Peyer's patch (tissue), 4 donors: ENCODE data around the gene BDKRB2. TPM values are rescaled to one million over a fixed set of nuclear protein-coding genes. Genes with fewer than 3 reads are reported as not detected.
A peak's percentile ranks its signal among the peaks of the same experiment; 100 is the strongest.

Experiments
- DNase-seq, 3 donors: peaks; one replicate each; pipeline ENCODE4 v3.0.0-alpha.2; 2017 to 2019
- H3K27ac ChIP-seq, 4 donors: fragments of 200-600 bp; sonication (generic); one replicate each; pipeline ENCODE4 v1.5.1; 2016 to 2019
- H3K27me3 ChIP-seq, 2 donors: fragments of 200-600 bp; sonication (generic); one replicate each; pipeline ENCODE4 v1.5.1; 2019
- H3K36me3 ChIP-seq, 3 donors: fragments of 200-600 bp; sonication (generic); one replicate each; pipeline ENCODE4 v1.5.1; 2016 to 2019
- H3K4me1 ChIP-seq, 4 donors: fragments of 200-600 bp; sonication (generic); one replicate each; pipeline ENCODE4 v1.5.1; 2016 to 2019
- H3K4me3 ChIP-seq, 4 donors: fragments of 200-600 bp; sonication (generic); 1 replicate in 3 of 4; 2 replicates in 1 of 4; pipeline ENCODE4 v1.5.1; 2016 to 2019; ENCODE audit warnings: mild to moderate bottlenecking in 1 of 4
- H3K9me3 ChIP-seq, 4 donors: fragments of 200-600 bp; sonication (generic); one replicate each; pipeline ENCODE4 v1.5.1; 2016 to 2019; ENCODE audit warnings: mild to moderate bottlenecking in 1 of 4
- POLR2A ChIP-seq, 2 donors: fragments of 450-650 bp; IDR thresholded peaks; one replicate each; pipeline ENCODE4 v1.5.1; 2017; ENCODE audit warnings: antibody characterized with exemption in 2 of 2, mild to moderate bottlenecking in 2 of 2, moderate library complexity in 2 of 2
- total RNA-seq, 4 donors: library from RNA; depleted of rRNA; stranded (reverse); fragments of >200 nt; gene quantifications; one replicate each; pipeline ENCODE4 v1.1.0, GENCODE V29; 2016
- TF ChIP-seq, protein P1 (sequence below), 6 experiments: fragments of 450-650 bp in 4 of 6; fragments of 200-600 bp in 2 of 6; sonication (generic) in 1 of 6; IDR thresholded peaks; one replicate each; pipeline ENCODE4 v1.5.1; 2017 to 2019; ENCODE audit warnings: antibody characterized with exemption in 6 of 6, mild to moderate bottlenecking in 3 of 6, moderate library complexity in 1 of 6

Gene BDKRB2
- total RNA-seq, 4 donors from 2014 or later, result 12.4 to 18.9 (median 16.9) TPM

DNA sequence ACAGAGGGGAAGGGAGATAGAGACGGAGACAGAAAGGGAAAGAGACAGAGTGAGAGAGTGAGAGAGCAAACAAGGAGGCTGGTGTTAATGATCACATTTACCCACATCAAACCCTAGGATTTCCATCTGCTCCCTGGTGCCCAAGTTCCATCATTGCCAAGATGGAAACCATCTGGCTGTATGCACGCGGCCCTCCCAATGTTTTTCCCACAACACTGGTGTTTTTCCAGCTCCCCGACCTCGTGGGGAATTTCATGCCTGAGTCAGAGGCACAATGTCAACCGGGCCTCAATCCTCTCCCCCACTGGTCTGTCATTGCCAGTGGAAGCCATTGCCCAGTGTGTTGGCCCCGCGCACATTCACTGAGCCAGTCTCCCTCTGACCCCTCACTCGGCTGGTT lies 19.9 kb upstream of the BDKRB2 start:
- DNase-seq, result no peak
- no peaks in the 10 kb centered on the region for H3K36me3 ChIP-seq
- no peaks in the 10 kb centered on the region for H3K4me1 ChIP-seq
- TF ChIP-seq, protein P1, sequence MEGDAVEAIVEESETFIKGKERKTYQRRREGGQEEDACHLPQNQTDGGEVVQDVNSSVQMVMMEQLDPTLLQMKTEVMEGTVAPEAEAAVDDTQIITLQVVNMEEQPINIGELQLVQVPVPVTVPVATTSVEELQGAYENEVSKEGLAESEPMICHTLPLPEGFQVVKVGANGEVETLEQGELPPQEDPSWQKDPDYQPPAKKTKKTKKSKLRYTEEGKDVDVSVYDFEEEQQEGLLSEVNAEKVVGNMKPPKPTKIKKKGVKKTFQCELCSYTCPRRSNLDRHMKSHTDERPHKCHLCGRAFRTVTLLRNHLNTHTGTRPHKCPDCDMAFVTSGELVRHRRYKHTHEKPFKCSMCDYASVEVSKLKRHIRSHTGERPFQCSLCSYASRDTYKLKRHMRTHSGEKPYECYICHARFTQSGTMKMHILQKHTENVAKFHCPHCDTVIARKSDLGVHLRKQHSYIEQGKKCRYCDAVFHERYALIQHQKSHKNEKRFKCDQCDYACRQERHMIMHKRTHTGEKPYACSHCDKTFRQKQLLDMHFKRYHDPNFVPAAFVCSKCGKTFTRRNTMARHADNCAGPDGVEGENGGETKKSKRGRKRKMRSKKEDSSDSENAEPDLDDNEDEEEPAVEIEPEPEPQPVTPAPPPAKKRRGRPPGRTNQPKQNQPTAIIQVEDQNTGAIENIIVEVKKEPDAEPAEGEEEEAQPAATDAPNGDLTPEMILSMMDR (IDR thresholded peaks at IDR 0.05), result no peak
- TF ChIP-seq POLR2A (IDR thresholded peaks at IDR 0.05), result no peak
- H3K27me3 ChIP-seq, result no peaks in the 10 kb centered on the region
- no peak overlapping the region for H3K4me3 ChIP-seq
- peak overlapping the region in 1 of 4 donors; percentile 9 for H3K27ac ChIP-seq
- H3K9me3 ChIP-seq, result no peaks in the 10 kb centered on the region

DNA sequence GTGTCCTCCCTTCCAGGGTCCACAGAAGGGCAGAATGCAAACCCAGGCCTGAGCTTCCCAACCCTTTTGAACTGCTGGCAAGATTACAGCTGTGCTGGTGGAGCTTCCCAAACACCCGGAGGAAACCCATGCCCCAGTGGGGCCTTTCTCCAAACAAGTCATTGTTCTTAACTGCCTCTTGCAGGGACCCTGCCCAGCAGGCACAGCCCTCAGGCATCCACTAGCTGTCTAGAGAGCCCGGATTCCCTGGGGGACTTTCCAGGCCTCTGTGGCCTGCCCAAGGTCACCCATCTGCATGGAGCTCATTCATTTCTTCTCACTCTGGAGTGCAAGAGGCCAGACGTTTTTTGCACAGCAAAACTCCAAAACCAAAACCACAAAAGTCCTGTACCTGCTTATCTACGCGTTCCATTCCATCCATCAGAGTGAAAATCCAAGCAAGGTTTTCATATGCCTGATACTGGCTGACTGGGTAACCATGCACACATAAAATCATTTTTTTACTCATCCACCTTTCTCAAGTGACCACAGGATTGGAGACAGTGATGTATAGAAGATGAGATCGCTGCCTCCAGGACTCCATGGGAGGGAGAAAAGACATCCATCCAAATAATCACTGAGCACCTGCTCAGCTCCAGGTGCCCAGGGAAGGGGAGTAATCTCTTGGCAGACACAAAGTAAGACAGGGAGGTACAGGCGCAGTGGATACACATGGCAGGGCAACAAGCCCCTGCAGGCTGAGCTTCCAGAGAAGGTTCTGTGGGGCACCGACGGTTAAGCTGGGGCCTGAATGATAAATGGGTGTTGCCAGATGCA lies 17.2 kb upstream of the BDKRB2 start:
- H3K4me3 ChIP-seq, result no peak overlapping the region

DNA sequence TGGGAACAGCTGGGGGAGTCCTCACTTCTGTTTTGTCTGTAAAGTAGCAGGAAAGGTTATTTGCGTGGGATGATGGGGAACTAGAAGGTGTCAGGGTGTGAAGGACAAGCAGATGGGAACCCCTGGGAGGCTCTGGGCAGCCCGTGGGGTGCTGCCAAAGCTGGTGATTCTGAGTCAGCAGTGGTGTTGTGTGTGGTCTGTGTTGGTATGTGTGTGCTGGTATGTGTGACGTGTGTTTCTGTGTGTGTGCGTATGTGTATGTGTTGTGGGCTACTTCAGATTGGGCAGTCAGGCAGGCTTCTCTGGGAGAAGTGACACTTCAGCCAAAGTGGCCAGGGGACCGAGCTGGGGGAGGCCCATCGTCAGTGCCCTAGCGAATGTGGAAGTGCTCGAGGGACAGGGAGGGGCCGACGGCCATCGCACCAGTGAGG lies 15.3 kb upstream of the BDKRB2 start:
- DNase-seq, result no peak
- Histone ChIP-seq H3K4me3 (no peak overlapping the region), H3K27ac (peak overlapping the region in 2 of 4 donors; percentile 13 to 44), H3K9me3 (no peaks in the 10 kb centered on the region), H3K4me1 (no peaks in the 10 kb centered on the region), H3K36me3 (no peaks in the 10 kb centered on the region), H3K27me3 (no peaks in the 10 kb centered on the region)
- no peak for TF ChIP-seq POLR2A (IDR thresholded peaks at IDR 0.05)
- TF ChIP-seq, protein P1 (IDR thresholded peaks at IDR 0.05), result no peak

More for the DNA sequence above, 17.2 kb upstream of the BDKRB2 start:
- Histone ChIP-seq H3K27ac (no peak overlapping the region), H3K4me1 (no peaks in the 10 kb centered on the region), H3K36me3 (no peaks in the 10 kb centered on the region), H3K9me3 (no peaks in the 10 kb centered on the region), H3K27me3 (no peaks in the 10 kb centered on the region)
- TF ChIP-seq, protein P1 (IDR thresholded peaks at IDR 0.05), result no peak
- TF ChIP-seq POLR2A (IDR thresholded peaks at IDR 0.05), result no peak
- no peak for DNase-seq

GRCh38 chr14:96191353-96191752 lies 13.3 kb upstream of the BDKRB2 start:
- no peaks in the 10 kb centered on the region for H3K36me3 ChIP-seq
- no peaks in the 10 kb centered on the region for H3K9me3 ChIP-seq
- no peaks in the 10 kb centered on the region for H3K27me3 ChIP-seq
- no peak for DNase-seq
- no peaks in the 10 kb centered on the region for H3K4me1 ChIP-seq
- H3K4me3 ChIP-seq, result no peak overlapping the region
- H3K27ac ChIP-seq, result no peak overlapping the region
- no peak for TF ChIP-seq POLR2A (IDR thresholded peaks at IDR 0.05)
- TF ChIP-seq, protein P1 (IDR thresholded peaks at IDR 0.05), result no peak

DNA sequence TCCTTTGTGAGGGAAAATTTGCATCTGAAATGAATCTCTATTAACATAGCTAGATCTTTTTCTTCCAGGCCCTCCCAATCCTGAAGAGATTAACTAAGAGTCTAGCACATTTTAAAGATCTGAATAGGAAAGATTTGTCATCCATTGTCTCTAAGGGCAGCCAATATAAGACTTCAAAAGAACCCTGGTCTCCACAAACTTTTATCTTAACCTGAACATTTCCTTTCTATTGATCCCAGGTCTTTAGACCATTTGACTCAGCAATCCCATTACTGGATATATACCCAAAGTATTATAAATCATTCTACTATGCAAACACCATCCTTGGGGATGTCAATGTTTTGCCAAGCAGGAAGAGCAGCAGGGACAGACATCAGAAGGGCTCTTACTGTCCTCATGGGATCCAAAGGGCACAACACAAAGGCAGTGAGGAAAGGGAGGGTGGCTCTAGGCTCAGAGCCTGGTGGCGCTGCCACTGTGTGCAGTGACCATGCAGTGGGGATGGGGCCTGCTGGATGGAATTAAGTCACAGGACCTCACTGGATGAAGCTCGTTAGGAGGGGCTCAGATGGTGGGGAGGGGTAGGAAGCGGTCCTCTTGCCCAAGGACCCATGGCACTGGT lies 12.7 kb upstream of the BDKRB2 start:
- TF ChIP-seq, protein P1 (IDR thresholded peaks at IDR 0.05), result peak in 1 of 6 experiments; percentile 9
- TF ChIP-seq POLR2A (IDR thresholded peaks at IDR 0.05), result no peak
- no peak for DNase-seq

More for the DNA sequence above, 12.7 kb upstream of the BDKRB2 start:
- Histone ChIP-seq H3K36me3 (no peaks in the 10 kb centered on the region), H3K4me3 (no peak overlapping the region), H3K4me1 (no peaks in the 10 kb centered on the region), H3K27ac (no peak overlapping the region), H3K27me3 (no peaks in the 10 kb centered on the region), H3K9me3 (no peaks in the 10 kb centered on the region)
